NCI-H748 (cell line): ENCODE measurements around the gene ARPC1B.
A peak's percentile ranks its signal among the peaks of the same experiment; 100 is the strongest.
"Not testable (repeated sequence)": the region's sequence is repeated elsewhere in the genome, so short reads cannot be mapped to it uniquely, and the experiment has no call there.

ENCODE experiments used
- DNase-seq: peaks from one replicate; lab custom pipeline; 2025; ENCODE audit not compliant: unreplicated experiment; lab: John Stamatoyannopoulos, UW

The ARPC1B gene

GRCh38 chr7:99387239-99387635, 12.7 kb downstream of the ARPC1B start:
- DNase-seq = not testable (repeated sequence)

DNA sequence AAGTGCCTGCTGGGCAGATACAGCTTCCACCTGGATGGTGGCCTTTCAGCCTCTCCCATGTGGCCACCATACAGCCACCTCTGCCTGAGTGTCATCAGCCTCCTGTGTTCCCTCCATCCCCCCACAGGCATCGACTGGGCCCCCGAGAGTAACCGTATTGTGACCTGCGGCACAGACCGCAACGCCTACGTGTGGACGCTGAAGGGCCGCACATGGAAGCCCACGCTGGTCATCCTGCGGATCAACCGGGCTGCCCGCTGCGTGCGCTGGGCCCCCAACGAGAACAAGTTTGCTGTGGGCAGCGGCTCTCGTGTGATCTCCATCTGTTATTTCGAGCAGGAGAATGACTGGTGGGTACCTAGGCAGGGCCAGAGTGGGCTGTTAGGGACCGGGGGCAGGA, 13.4 kb downstream of the ARPC1B start:
- no peak for DNase-seq

- no peak for DNase-seq
Measured at GRCh38 chr7:99389772-99390171, 15.2 kb downstream of the ARPC1B start.

DNA sequence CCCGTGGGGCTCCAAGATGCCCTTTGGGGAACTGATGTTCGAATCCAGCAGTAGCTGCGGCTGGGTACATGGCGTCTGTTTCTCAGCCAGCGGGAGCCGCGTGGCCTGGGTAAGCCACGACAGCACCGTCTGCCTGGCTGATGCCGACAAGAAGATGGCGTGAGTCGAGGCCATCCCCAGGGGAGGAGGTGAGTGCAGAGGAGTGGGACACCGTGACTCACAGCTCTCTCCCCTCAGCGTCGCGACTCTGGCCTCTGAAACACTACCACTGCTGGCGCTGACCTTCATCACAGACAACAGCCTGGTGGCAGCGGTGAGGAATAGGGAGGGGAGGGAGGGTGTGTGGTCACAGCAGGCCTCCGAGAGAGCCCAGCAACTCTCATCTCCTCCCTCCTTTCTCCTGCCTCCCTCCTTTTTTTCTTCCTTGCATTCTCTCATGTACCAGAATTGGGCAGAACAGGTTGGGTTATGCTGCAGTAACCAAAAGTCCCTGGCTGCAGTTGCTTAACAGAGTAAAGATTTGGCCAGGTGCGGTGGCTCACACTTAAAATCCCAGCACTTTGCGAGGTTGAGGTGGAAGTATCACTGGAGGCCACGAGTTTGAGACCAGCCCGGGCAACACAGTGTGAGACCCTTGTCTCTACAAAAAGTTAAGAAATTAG, 16.5 kb downstream of the ARPC1B start:
- DNase-seq = no peak

DNA sequence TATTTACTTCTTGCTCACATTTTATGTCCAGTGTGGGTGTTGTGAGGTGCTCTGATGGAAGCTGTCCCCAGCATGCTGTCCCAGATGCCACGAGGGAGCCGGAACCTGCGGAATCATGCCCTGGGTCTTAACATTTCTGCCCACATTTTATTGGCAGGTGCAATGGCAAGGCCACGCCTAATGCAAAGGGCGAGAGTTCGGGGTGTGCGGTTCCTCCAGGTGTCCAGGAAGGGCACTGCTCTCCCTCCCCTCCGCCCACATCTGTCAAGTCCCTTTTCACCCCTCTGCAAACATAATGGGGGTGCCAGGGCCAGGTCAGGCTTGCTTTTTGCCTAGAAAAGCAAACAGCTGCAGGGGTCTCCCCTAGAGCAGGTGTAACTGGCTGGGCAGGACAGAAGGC, 17.5 kb downstream of the ARPC1B start:
- DNase-seq = peak; percentile 42

DNA sequence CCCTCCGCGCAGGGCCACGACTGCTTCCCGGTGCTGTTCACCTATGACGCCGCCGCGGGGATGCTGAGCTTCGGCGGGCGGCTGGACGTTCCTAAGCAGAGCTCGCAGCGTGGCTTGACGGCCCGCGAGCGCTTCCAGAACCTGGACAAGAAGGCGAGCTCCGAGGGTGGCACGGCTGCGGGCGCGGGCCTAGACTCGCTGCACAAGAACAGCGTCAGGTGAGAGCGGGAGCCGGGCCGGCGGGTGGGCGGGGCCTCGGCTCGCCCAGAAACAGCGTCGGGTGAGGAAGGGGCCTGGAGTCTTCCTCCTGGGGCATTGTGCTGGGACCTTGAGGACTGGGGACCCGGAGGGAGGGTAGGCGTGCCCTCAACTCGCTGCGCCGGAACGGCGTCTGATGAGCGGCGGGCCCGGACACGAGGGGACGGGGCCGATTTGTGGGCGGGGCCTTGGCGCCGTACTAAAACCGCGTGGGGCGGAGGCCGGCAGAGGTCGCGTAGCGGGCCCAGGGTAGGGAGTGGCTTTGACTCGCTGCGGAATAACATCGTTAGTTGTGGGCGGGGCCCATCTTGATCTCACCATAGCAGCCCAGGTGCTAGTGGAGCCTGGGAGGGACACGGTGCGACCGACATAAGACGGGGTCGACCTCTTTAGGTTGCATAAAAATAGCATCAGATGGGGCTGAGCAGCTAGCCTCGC, 18.3 kb downstream of the ARPC1B start:
- peak; percentile 94 for DNase-seq

DNA sequence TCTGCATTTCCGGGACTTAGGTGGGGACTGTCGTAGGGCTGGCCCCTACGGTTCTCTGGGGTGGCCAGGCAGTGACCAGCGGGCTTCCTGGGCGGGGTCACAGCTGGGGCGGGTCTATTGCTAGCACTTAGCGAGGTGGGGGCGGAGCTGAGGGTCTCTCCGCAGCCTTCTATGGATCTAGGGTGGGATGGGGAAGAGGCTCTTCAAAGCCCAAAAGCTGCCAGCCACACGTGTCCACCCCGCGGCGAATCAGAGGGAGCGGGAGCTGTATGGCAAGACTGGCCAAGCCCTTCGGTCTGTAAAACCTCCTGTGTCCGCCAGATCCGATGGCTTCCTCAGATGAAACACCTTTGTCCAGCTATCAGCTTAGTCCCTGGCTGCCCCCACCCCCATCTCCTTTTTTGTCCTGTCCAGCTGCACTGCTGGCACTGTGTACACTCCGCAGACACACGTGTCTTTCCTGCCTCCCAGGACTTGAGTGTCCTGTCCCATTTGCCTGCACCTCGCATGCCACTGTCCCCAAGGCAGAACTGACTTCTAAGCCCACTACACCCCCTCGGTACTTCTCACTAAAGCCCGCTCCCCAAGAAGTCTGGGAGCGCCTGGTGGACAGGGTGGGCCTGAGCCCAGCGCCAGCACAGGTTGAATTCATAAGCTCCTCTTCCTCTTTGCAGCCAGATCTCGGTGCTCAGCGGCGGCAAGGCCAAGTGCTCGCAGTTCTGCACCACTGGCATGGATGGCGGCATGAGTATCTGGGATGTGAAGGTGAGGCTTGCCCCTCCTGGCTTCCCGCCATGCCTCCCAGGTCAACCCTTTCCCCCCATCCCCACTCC, 19.0 kb downstream of the ARPC1B start:
- peak; percentile 94 for DNase-seq

GRCh38 chr7:99394188-99394502, 19.6 kb downstream of the ARPC1B start:
- no peak for DNase-seq

DNA sequence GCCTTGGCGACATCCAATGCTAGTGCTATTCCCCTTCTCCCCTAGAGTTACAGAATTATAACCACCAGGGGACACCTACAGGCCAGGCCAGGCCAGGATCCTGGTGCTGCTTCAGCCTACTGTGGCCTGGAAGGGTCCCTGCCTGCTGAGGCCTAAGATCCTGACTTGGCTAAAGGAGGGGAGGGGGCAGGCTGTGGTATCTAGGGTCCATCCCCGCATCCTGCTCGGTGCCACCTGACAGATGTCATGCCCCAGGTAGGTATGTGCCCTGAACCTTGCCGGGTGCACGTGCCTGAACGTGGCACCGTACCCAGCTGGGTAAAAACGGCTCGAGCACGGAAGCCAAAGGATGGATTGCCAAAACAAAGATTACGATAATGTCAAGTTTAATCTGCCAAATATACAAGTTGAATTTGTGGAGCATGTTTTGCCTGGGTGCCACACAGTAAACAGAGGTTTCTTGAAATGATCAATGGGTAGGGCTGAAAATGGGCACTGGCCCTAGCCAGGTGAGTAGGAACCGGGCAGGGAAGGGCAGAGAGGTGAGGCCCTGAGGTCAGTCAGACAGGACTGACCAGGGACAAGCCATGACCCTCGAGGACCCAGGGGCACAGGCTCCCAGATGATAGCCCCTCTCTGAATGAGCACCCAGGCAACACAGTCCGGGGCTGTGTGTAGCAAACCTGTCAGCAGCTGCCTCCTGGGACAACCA, 21.2 kb downstream of the ARPC1B start:
- no peak for DNase-seq

DNA sequence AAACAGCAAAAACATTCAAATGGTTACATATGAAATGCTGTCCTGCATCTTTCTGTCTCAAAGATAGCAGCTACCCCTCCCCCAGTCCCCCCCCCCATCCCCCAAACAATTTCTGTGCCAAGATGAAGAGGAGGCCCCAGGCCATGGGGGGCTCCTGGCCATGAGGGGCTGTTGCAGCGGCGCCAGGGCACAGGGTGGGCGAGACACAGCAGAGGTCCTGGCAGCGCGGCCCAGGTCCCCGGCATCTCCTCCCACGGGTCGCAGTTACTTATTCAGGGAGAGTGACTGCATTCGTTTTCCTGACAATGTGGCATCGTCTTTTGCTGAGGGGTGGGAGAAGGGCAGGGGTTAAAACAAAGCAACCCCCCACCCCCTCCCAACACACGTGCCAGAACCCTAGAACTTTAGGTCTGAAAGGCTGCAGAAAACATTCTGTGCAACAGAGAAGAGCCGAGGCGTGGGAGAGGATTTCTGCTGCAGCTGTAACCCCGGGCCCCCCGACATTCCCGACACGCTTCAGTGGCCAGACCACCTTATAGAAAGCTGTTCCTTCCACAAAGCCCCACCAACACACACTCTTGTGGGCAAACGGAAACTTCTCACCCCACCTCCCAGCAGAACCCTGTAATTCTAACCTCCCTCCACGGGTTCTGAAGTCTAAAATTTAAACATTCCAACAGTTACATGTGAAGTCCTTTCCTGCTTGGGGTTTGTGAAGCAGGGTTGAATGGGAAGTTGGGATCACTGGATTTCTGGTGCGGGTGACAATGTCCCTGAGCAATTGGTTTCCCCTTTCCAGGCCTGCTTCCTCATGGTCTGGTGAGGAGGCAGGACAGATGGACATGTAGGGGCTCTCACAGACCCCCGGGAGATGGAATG, 22.1 kb downstream of the ARPC1B start:
- DNase-seq = no peak

DNA sequence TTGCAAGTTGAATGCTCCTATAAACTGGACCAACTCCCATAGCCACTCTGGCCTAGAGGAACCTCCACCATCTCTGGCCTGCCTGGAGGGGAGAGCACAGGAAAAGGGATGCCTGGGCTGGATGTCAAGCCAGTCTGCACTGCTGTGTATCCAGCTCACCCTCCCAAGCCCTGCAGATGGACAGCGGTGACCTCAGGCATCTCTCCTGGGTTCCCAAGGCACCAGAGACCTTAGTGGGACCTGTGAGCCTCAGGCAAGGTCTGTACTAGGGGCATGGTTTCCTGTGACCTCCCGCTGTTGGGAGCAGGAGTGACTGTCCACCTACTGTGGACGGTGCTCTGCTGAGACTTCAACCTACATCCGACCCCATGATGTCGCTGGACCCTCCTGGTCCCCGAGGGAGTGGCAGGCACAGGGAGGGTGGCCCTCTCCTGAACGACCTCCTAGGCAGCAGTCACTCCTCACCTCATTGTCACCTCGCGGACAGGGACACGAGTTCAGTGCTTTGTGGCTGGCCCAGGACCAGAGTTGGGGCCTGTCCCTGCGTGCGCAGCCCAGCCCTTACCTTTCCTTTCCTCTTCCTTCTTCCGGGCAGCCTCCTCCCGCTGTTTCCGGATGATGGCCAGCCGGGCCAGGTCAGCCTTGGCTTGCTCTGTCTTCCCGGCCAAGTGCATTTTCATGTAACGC, 22.9 kb downstream of the ARPC1B start:
- DNase-seq = no peak

DNA sequence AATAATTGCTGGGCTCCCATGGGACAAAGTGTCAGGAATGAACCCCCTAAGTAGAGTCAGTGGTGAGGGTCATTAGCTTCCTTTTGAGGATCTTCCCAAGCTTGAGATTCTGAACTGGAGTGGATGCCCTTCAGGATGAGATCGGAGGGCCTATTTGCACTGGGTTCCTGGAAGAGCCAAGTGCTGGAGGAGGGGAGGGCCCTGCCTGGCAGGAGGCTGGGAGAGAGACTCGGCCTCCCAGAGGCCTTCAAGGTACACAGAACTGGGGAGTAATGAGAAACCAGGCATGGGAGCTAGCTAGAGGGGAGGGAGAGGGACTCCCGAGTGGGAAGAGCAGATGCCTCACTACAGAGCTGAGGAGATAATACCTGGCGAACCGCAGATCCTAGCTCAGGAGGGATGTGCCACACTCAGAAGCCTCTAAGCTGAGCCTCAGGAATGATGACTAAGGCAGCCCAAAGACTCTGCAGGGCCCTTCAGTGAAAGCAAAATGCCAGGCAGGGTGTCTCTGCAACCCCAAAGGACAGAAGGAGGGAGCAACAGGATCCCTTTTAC, 24.4 kb downstream of the ARPC1B start:
- no peak for DNase-seq

DNA sequence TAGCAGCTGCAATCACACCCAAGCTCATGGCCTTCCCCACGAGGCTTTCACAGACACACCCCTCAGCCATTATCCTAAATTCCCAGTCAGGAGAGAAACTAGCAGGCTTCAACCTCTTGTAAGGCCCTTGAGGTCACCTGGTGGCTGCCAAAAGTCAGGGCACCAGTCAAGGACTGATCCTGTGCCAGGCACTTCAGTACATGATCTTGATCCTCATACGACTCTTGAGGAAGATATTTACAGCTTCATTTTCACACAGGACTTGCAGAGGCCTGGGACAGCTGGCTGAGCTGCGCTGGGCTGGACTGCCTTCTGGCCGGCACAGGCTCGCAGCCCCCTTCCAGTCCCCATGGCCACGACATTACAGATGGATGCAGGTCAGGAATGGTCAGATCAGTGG, 25.1 kb downstream of the ARPC1B start:
- DNase-seq = no peak

GRCh38 chr7:99402854-99403253, 28.3 kb downstream of the ARPC1B start:
- DNase-seq = no peak

GRCh38 chr7:99403764-99404163, 29.2 kb downstream of the ARPC1B start:
- no peak for DNase-seq

DNA sequence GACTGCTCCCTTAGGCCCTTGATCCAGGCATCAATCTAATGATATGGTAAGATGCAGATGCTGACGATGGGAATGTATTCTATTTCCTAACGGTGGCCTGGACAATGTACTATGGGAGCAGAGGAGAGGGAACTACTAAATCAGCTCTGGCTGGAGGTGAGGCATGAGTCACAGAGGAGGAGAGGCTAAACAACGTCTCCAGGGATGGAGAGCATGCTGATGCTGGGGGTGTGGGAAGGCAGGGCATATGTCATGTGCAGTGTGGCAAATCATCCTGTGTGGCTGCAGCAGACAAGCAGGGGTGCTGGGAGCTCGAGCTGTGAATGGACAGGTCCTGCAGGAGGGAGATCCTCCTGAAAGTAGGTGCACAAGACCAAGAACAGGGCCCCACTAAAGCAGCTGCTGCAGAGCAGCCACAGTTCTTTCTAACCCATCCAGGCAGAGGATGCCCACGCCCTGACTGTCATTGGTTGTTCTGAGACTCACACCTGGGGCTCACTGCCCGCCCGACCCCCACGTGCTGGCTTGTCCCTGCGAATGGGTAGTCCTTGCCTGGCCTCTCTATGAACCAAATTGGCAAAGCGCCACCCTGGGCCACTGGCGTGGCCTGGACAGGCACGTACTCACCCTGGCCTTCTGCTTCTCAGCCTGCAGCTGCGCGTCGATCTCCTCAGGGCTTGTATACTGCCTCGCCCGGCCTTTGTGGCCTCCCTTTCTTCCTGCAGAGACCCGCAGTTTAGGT, 29.9 kb downstream of the ARPC1B start:
- DNase-seq = no peak

- no peak for DNase-seq
Measured at GRCh38 chr7:99404977-99405320, 30.4 kb downstream of the ARPC1B start.

DNA sequence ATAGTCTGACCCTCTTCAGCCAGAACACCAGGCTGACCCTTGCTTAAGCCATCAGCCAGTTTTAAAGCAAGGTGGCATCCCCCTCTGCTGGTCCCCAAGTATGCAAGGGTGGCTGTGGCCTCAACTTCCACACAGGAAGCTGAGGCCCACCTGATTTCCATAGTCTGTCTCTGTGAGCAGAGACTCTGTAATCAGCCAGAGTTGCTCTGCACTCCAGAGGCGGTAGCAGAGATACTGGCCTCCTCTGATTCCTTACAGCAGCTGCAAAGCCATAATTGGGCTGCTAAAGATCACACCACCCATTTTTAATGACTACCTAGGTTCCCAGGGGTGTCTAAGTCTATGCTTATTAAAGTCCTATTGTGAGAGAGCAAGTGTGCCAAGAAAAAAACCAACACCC, 32.0 kb downstream of the ARPC1B start:
- DNase-seq = no peak

- peak; percentile 36 for DNase-seq
Measured at GRCh38 chr7:99407872-99408378, 33.4 kb downstream of the ARPC1B start.
